ENCODE data around the gene CDKAL1. TPM values are rescaled to one million over a fixed set of nuclear protein-coding genes. Genes with fewer than 3 reads are reported as not detected.
"Not testable (repeated sequence)": the region's sequence is repeated elsewhere in the genome, so short reads cannot be mapped to it uniquely, and the experiment has no call there.

Gene CDKAL1
- total and polyA plus RNA-seq, 3 experiments from 2014 or later: 26.7 to 30.2 (median 29.6) TPM

- CTCF ChIA-PET: no interaction called here
These were observed 385.6 kb downstream of the CDKAL1 start for GRCh38 chr6:20919677-20920385.

GRCh38 chr6:20921578-20921977 lies 387.3 kb downstream of the CDKAL1 start:
- Histone ChIP-seq H3K36me3 (ENCODE audit: insufficient read depth, low read length) (no peaks in the 10 kb centered on the region), H3K4me1 (ENCODE audit: insufficient read depth, low read length) (no peaks in the 10 kb centered on the region), H3K27ac (ENCODE audit: low read depth, low read length) (no peak overlapping the region), H3K9me3 (ENCODE audit: low read length) (no peaks in the 10 kb centered on the region), H3K27me3 (ENCODE audit: insufficient read depth, low read length, poor library complexity, severe bottlenecking) (no peaks in the 10 kb centered on the region), H3K4me3 (ENCODE audit: low read length) (no peak overlapping the region)
- no peak overlapping the region for H3K27ac Mint-ChIP-seq
- peaks cover 1 to 18% (median 6%) of the 10 kb centered on the region in 3 donors for H3K4me1 Mint-ChIP-seq
- H3K27me3 Mint-ChIP-seq: no peaks in the 10 kb centered on the region
- no peak overlapping the region for H3K4me3 Mint-ChIP-seq
- CTCF ChIA-PET: no interaction called here
- POLR2A ChIA-PET: no interaction called here
- peaks cover 0 to 30% (median 3%) of the 10 kb centered on the region in 3 donors for H3K36me3 Mint-ChIP-seq
- DNase-seq: no peak
- H3K9me3 Mint-ChIP-seq: no peaks in the 10 kb centered on the region

More at GRCh38 chr6:20919677-20920385, 385.6 kb downstream of the CDKAL1 start:
- Histone ChIP-seq H3K9me3 (ENCODE audit: low read length) (no peaks in the 10 kb centered on the region), H3K4me3 (ENCODE audit: low read length) (no peak overlapping the region), H3K36me3 (ENCODE audit: insufficient read depth, low read length) (no peaks in the 10 kb centered on the region), H3K27ac (ENCODE audit: low read depth, low read length) (no peak overlapping the region), H3K4me1 (ENCODE audit: insufficient read depth, low read length) (no peaks in the 10 kb centered on the region), H3K27me3 (ENCODE audit: insufficient read depth, low read length, poor library complexity, severe bottlenecking) (no peaks in the 10 kb centered on the region)
- Mint-ChIP-seq H3K4me1 (peaks cover 1 to 18% (median 6%) of the 10 kb centered on the region in 3 donors), H3K9me3 (peaks cover 3 to 15% (median 12%) of the 10 kb centered on the region in 5 donors), H3K4me3 (no peak overlapping the region), H3K27me3 (no peaks in the 10 kb centered on the region), H3K36me3 (peaks cover 10 to 47% (median 12%) of the 10 kb centered on the region in 3 donors), H3K27ac (no peak overlapping the region)
- POLR2A ChIA-PET: no interaction called here
- no peak for DNase-seq

GRCh38 chr6:20922743-20923142 lies 388.5 kb downstream of the CDKAL1 start:
- Mint-ChIP-seq H3K36me3 (peaks cover 0 to 18% (median 3%) of the 10 kb centered on the region in 3 donors), H3K27ac (no peak overlapping the region), H3K4me1 (peaks cover 1 to 18% (median 6%) of the 10 kb centered on the region in 3 donors), H3K27me3 (no peaks in the 10 kb centered on the region), H3K9me3 (no peaks in the 10 kb centered on the region), H3K4me3 (no peak overlapping the region)
- no peaks in the 10 kb centered on the region for H3K36me3 ChIP-seq (ENCODE audit: insufficient read depth, low read length)
- no peaks in the 10 kb centered on the region for H3K9me3 ChIP-seq (ENCODE audit: low read length)
- DNase-seq: no peak
- H3K27ac ChIP-seq (ENCODE audit: low read depth, low read length): no peak overlapping the region
- no peak overlapping the region for H3K4me3 ChIP-seq (ENCODE audit: low read length)
- H3K27me3 ChIP-seq (ENCODE audit: insufficient read depth, low read length, poor library complexity, severe bottlenecking): no peaks in the 10 kb centered on the region
- ChIA-PET CTCF (no interaction called here), POLR2A (no interaction called here)
- no peaks in the 10 kb centered on the region for H3K4me1 ChIP-seq (ENCODE audit: insufficient read depth, low read length)

DNA sequence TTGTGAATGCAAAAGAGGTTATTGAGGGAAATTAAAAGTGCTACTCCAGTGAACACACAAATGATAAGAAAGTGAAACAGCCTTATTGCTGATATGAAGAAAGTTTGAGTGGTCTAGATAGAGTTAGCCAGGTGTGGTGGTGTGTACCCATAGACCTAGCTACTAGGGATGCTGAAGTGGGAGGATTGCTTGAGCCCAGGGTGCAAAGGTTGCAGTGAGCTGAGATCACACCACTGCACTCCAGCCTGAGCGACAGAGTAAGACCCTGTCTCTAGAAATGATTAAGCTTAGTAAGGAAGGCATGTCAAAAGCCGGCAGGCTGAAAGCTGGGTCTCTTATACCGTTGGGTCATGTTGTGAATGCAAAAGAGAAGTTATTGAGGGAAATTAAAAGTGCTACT lies 389.8 kb downstream of the CDKAL1 start:
- DNase-seq; H3K4me3 ChIP-seq (ENCODE audit: low read length); H3K9me3 Mint-ChIP-seq; H3K4me3 Mint-ChIP-seq; H3K27ac Mint-ChIP-seq; H3K27ac ChIP-seq (ENCODE audit: low read depth, low read length); POLR2A ChIA-PET; H3K4me1 ChIP-seq (ENCODE audit: insufficient read depth, low read length); CTCF ChIA-PET; H3K36me3 ChIP-seq (ENCODE audit: insufficient read depth, low read length); H3K9me3 ChIP-seq (ENCODE audit: low read length); H3K27me3 ChIP-seq (ENCODE audit: insufficient read depth, low read length, poor library complexity, severe bottlenecking); H3K27me3 Mint-ChIP-seq: not testable (repeated sequence)
- peaks cover 0 to 18% (median 1%) of the 10 kb centered on the region in 3 donors for H3K4me1 Mint-ChIP-seq
- H3K36me3 Mint-ChIP-seq: peaks cover 0 to 13% (median 3%) of the 10 kb centered on the region in 3 donors

DNA sequence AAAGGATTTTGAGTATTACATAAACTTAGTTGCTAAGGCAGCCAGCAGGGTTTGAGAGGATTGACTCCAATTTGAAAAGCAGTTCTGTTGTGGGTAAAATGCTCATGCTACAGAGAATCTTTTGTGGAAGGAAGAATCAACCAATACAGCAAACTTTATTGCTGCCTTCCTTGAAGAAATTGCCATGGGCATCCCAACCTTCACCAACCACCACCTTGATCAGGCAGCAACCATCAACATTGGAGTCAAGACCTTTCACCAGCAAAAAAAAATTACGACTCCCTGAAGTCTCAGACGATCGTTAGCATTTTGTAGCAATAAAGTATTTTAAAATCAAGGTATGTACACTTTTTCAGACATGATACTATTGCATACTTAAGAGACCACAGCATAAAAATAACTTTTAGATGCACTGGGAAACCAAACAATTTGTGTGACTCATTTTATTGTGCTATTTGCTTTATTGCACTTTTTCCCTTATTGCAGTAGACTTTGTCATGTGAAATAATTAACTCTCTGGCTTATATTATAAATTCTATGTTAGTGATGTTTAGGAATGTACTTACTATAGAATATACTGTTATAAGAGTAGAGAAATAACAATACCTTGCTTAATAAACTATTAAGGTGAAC lies 390.8 kb downstream of the CDKAL1 start:
- no peaks in the 10 kb centered on the region for H3K27me3 ChIP-seq (ENCODE audit: insufficient read depth, low read length, poor library complexity, severe bottlenecking)
- no peaks in the 10 kb centered on the region for H3K4me1 ChIP-seq (ENCODE audit: insufficient read depth, low read length)
- no peak for DNase-seq
- H3K27ac Mint-ChIP-seq: no peak overlapping the region
- peaks cover 0 to 18% (median 1%) of the 10 kb centered on the region in 3 donors for H3K4me1 Mint-ChIP-seq
- peaks cover 0 to 17% (median 3%) of the 10 kb centered on the region in 3 donors for H3K36me3 Mint-ChIP-seq
- no peaks in the 10 kb centered on the region for H3K36me3 ChIP-seq (ENCODE audit: insufficient read depth, low read length)
- H3K9me3 ChIP-seq (ENCODE audit: low read length): no peaks in the 10 kb centered on the region
- no peak overlapping the region for H3K27ac ChIP-seq (ENCODE audit: low read depth, low read length)
- no peak overlapping the region for H3K4me3 ChIP-seq (ENCODE audit: low read length)
- no peak overlapping the region for H3K4me3 Mint-ChIP-seq
- ChIA-PET CTCF (no interaction called here), POLR2A (no interaction called here)
- H3K27me3 Mint-ChIP-seq: no peaks in the 10 kb centered on the region
- no peaks in the 10 kb centered on the region for H3K9me3 Mint-ChIP-seq

- Histone ChIP-seq H3K36me3 (ENCODE audit: insufficient read depth, low read length) (no peaks in the 10 kb centered on the region), H3K27ac (ENCODE audit: low read depth, low read length) (no peak overlapping the region), H3K4me1 (ENCODE audit: insufficient read depth, low read length) (no peaks in the 10 kb centered on the region), H3K27me3 (ENCODE audit: insufficient read depth, low read length, poor library complexity, severe bottlenecking) (no peaks in the 10 kb centered on the region), H3K4me3 (ENCODE audit: low read length) (no peak overlapping the region), H3K9me3 (ENCODE audit: low read length) (no peaks in the 10 kb centered on the region)
- Mint-ChIP-seq H3K36me3 (peaks cover 0 to 17% (median 3%) of the 10 kb centered on the region in 3 donors), H3K9me3 (no peaks in the 10 kb centered on the region), H3K4me1 (peaks cover 0 to 15% (median 1%) of the 10 kb centered on the region in 3 donors), H3K27me3 (no peaks in the 10 kb centered on the region), H3K4me3 (no peak overlapping the region), H3K27ac (no peak overlapping the region)
- ChIA-PET POLR2A (no interaction called here), CTCF (no interaction called here)
- no peak for DNase-seq
These were observed 393.0 kb downstream of the CDKAL1 start for GRCh38 chr6:20927130-20927860.

- Histone ChIP-seq H3K27ac (ENCODE audit: low read depth, low read length) (no peak overlapping the region), H3K9me3 (ENCODE audit: low read length) (no peaks in the 10 kb centered on the region), H3K4me3 (ENCODE audit: low read length) (no peak overlapping the region), H3K36me3 (ENCODE audit: insufficient read depth, low read length) (no peaks in the 10 kb centered on the region), H3K27me3 (ENCODE audit: insufficient read depth, low read length, poor library complexity, severe bottlenecking) (no peaks in the 10 kb centered on the region), H3K4me1 (ENCODE audit: insufficient read depth, low read length) (no peaks in the 10 kb centered on the region)
- DNase-seq: no peak
- Mint-ChIP-seq H3K27ac (peak overlapping the region in 1 of 8 donors; percentile 4), H3K27me3 (no peaks in the 10 kb centered on the region), H3K4me3 (no peak overlapping the region), H3K4me1 (no peaks in the 10 kb centered on the region), H3K36me3 (peaks cover under 1 to 10% (median 4%) of the 10 kb centered on the region in 3 donors), H3K9me3 (no peaks in the 10 kb centered on the region)
- ChIA-PET CTCF (no interaction called here), POLR2A (no interaction called here)
These were observed 395.0 kb downstream of the CDKAL1 start for GRCh38 chr6:20929283-20929682.

GRCh38 chr6:20931093-20931492 lies 396.8 kb downstream of the CDKAL1 start:
- no peaks in the 10 kb centered on the region for H3K4me1 ChIP-seq (ENCODE audit: insufficient read depth, low read length)
- H3K27ac Mint-ChIP-seq: no peak overlapping the region
- no peak overlapping the region for H3K4me3 ChIP-seq (ENCODE audit: low read length)
- CTCF ChIA-PET: no interaction called here
- no peak overlapping the region for H3K4me3 Mint-ChIP-seq
- no peaks in the 10 kb centered on the region for H3K9me3 ChIP-seq (ENCODE audit: low read length)
- H3K27ac ChIP-seq (ENCODE audit: low read depth, low read length): no peak overlapping the region
- no peak for DNase-seq
- H3K9me3 Mint-ChIP-seq: peaks cover 0 to 2% (median 0%) of the 10 kb centered on the region in 5 donors
- no peaks in the 10 kb centered on the region for H3K27me3 ChIP-seq (ENCODE audit: insufficient read depth, low read length, poor library complexity, severe bottlenecking)
- no peaks in the 10 kb centered on the region for H3K27me3 Mint-ChIP-seq
- no peaks in the 10 kb centered on the region for H3K4me1 Mint-ChIP-seq
- H3K36me3 Mint-ChIP-seq: peaks cover 4 to 19% (median 5%) of the 10 kb centered on the region in 3 donors
- POLR2A ChIA-PET: no interaction called here
- no peaks in the 10 kb centered on the region for H3K36me3 ChIP-seq (ENCODE audit: insufficient read depth, low read length)

Measured in CD8-positive, alpha-beta memory T cell (primary cell).